GM12878 (cell line): ENCODE data around the gene KIAA1217. TPM values are rescaled to one million over a fixed set of nuclear protein-coding genes. Genes with fewer than 3 reads are reported as not detected.
"Not testable (repeated sequence)": the region's sequence is repeated elsewhere in the genome, so short reads cannot be mapped to it uniquely, and the experiment has no call there.

ENCODE experiments used
- ATAC-seq: fragments of 200-7000 bp; cut with Tn5 transposase; 3 replicates; pipeline ENCODE4 v1.9.1; 2020; ENCODE audit warnings: mild to moderate bottlenecking, moderate library complexity
- BruUV-seq: library from RNA; stranded (reverse); fragments of 400-500 nt; replicated peaks from 2 replicates; lab custom pipeline; 2021; lab: Mats Ljungman, UMichigan
- CTCF ChIA-PET: fragments of 300-600 bp; sonication (Branson Sonifier 250); formaldehyde crosslinking; extraction: SDS; loops from one replicate; lab custom pipeline; 2021; ENCODE audit warnings: inconsistent platforms; lab: Yijun Ruan, JAX
- POLR2A ChIA-PET: fragments of 350-600 bp; formaldehyde crosslinking; extraction: SDS; loops from one replicate; lab custom pipeline; 2021; ENCODE audit warnings: inconsistent platforms; lab: Charles Lee
- RAD21 ChIA-PET: fragments of 300-600 bp; sonication (Branson Sonifier 250); formaldehyde crosslinking; loops from one replicate; lab custom pipeline; 2023; ENCODE audit warnings: antibody characterized with exemption; ENCODE audit not compliant: unreplicated experiment; lab: Charles Lee
- SMC1A ChIA-PET: fragments of 300-600 bp; sonication (Branson Sonifier 250); formaldehyde crosslinking; loops from one replicate; lab custom pipeline; 2023; ENCODE audit not compliant: unreplicated experiment, uncharacterized antibody; lab: Charles Lee
- DNase-seq: peaks from one replicate; pipeline ENCODE4 v3.0.0-alpha.2; 2011; ENCODE audit warnings: low read depth, low spot score
- FAIRE-seq: peaks from 3 replicates; lab custom pipeline; 2011; peaks lifted over from hg19 to GRCh38; lab: Jason Lieb, UNC
- H2AFZ ChIP-seq: 2 replicates; pipeline ENCODE4 v1.6.0; 2011; ENCODE audit warnings: low read depth, low read length, control low read depth; ENCODE audit not compliant: control insufficient read depth
- H3K27ac ChIP-seq: 2 replicates; pipeline ENCODE4 v1.5.1; 2011; ENCODE audit warnings: control low read depth; ENCODE audit not compliant: control insufficient read depth, insufficient read depth
- H3K27me3 ChIP-seq, 2 experiments: replicated peaks in 1 of 2; 2 replicates each; pipeline versions ENCODE4 v1.6.0 to v1.6.1; 2011; ENCODE audit warnings: low read length in 1 of 2; ENCODE audit not compliant: control insufficient read depth in 2 of 2, insufficient read depth in 2 of 2
- H3K36me3 ChIP-seq, 2 experiments: 2 replicates each; pipeline ENCODE4 v1.5.1; 2011; ENCODE audit warnings: low read length in 1 of 2; ENCODE audit not compliant: control insufficient read depth in 2 of 2, insufficient read depth in 2 of 2
- H3K4me1 ChIP-seq: 2 replicates; pipeline ENCODE4 v1.6.1; 2011; ENCODE audit warnings: mild to moderate bottlenecking, low read length, moderate library complexity, mixed read lengths; ENCODE audit not compliant: control insufficient read depth, insufficient read depth
- H3K4me2 ChIP-seq: 2 replicates; pipeline ENCODE4 v1.6.0; 2011; ENCODE audit warnings: control low read depth; ENCODE audit not compliant: control insufficient read depth, insufficient read depth
- H3K4me3 ChIP-seq: fragments of 200-600 bp; sonication (generic); 2 replicates; pipeline ENCODE4 v1.5.1; 2016
- H3K79me2 ChIP-seq: 2 replicates; pipeline ENCODE4 v1.6.0; 2011; ENCODE audit warnings: low read length; ENCODE audit not compliant: control insufficient read depth, insufficient read depth
- H3K9ac ChIP-seq: 2 replicates; pipeline ENCODE4 v1.8.0; 2011; ENCODE audit warnings: low read length, control low read depth, mixed read lengths; ENCODE audit not compliant: control insufficient read depth, insufficient read depth
- H3K9me3 ChIP-seq: replicated peaks from 3 replicates; pipeline ENCODE4 v1.5.1; 2011; ENCODE audit warnings: mild to moderate bottlenecking, low read length; ENCODE audit not compliant: control insufficient read depth, insufficient read depth
- H4K20me1 ChIP-seq: 2 replicates; pipeline ENCODE4 v1.6.0; 2011; ENCODE audit not compliant: control insufficient read depth, insufficient read depth
- CREM ChIP-seq: IDR thresholded peaks from 2 replicates; pipeline ENCODE4 v1.6.1; 2014; ENCODE audit warnings: antibody characterized with exemption, low read depth
- HDAC2 ChIP-seq: fragments of 200-600 bp; sonication (generic); IDR thresholded peaks from 2 replicates; pipeline ENCODE4 v1.6.1; 2017
- HDAC6 ChIP-seq: fragments of 200-600 bp; sonication (generic); IDR thresholded peaks from one replicate; pipeline ENCODE4 v1.8.0; 2017; ENCODE audit warnings: antibody characterized with exemption; ENCODE audit not compliant: unreplicated experiment
- MXI1 ChIP-seq: fragments of 150-350 bp; IDR thresholded peaks from 2 replicates; pipeline ENCODE4 v1.6.1; 2011; ENCODE audit warnings: low read depth, mild to moderate bottlenecking, inconsistent platforms, low read length, improper control_type of control experiment
- RFX5 ChIP-seq: IDR thresholded peaks from 2 replicates; pipeline ENCODE4 v1.6.1; 2011; ENCODE audit warnings: low read depth, low read length, improper control_type of control experiment
- TARDBP ChIP-seq: IDR thresholded peaks from 2 replicates; pipeline ENCODE4 v1.6.1; 2016; ENCODE audit warnings: borderline replicate concordance
- TCF7 ChIP-seq: IDR thresholded peaks from 2 replicates; pipeline ENCODE4 v1.6.1; 2014; ENCODE audit warnings: antibody characterized with exemption, borderline replicate concordance
- ZBTB33 ChIP-seq: fragments of 450-650 bp; IDR thresholded peaks from 2 replicates; pipeline ENCODE4 v1.6.1; 2017; ENCODE audit warnings: mild to moderate bottlenecking
- ZNF274 ChIP-seq: IDR thresholded peaks from one replicate; pipeline ENCODE4 v1.8.0; 2011; ENCODE audit not compliant: insufficient read length, insufficient read depth
- in situ Hi-C: fragments of 300-500 bp; cut with MboI; formaldehyde crosslinking; loops from 9 replicates; pipeline ENCODE4 v1.14.3; 2018; ENCODE audit warnings: mixed read lengths
- intact Hi-C: fragments of 100-400 bp; cut with micrococcal nuclease; formaldehyde crosslinking; loops from one replicate; pipeline ENCODE4 v1.14.2; 2022; ENCODE audit not compliant: unreplicated experiment
- polyA plus RNA-seq, 11 experiments: library from polyadenylated mRNA; depleted of rRNA in 4 of 11; unstranded in 6 of 11; stranded (reverse) in 5 of 11; fragments of >200 nt; fragmentation: Nextera tagmentation in 4 of 11; fragmentation: Illumina TruSeq in 1 of 11; extraction: Ambion mirVana in 4 of 11; extraction: Trizol in 1 of 11; gene quantifications; 1 replicate in 1 of 11; 2 replicates in 10 of 11; pipeline versions ENCODE4 v1.2.1 to v1.2.3, GENCODE V29; 2011 to 2016; ENCODE audit warnings: inconsistent platforms in 2 of 11, missing spikeins in 2 of 11, low read depth in 1 of 11
- total RNA-seq, 4 experiments: library from RNA; depleted of rRNA in 3 of 4; stranded (reverse); fragments of >200 nt in 3 of 4; fragmentation: Illumina TruSeq in 1 of 4; extraction: Trizol in 1 of 4; gene quantifications; 2 replicates each; pipeline versions ENCODE4 v1.2.1 to v1.2.3, GENCODE V29; 2013 to 2021
- TF ChIP-seq, protein P1 (sequence below): fragments of 450-650 bp; IDR thresholded peaks from 2 replicates; pipeline ENCODE4 v1.6.1; 2018; ENCODE audit warnings: borderline replicate concordance, mild to moderate bottlenecking; ENCODE audit not compliant: partially characterized antibody
- TF ChIP-seq, protein P2 (sequence below), 3 experiments: IDR thresholded peaks in 2 of 3; conservative IDR thresholded peaks in 1 of 3; 2 replicates each; pipeline ENCODE4 v1.5.1; 2011; ENCODE audit warnings: low read depth in 3 of 3, low read length in 3 of 3, mild to moderate bottlenecking in 3 of 3, control low read depth in 2 of 3, moderate library complexity in 2 of 3, inconsistent platforms in 1 of 3, mixed read lengths in 1 of 3; ENCODE audit not compliant: control insufficient read depth in 2 of 3, insufficient read depth in 1 of 3; ENCODE audit errors: extremely low read depth in 1 of 3

The KIAA1217 gene
- total and polyA plus RNA-seq, 10 of the 15 experiments (the other 5 are each of a cell fraction or from before 2014, with no cell fraction given): 0.57 to 3.8 (median 2.1) TPM

GRCh38 chr10:24481241-24481640, 272.3 kb downstream of the KIAA1217 start (continued):
- TF ChIP-seq, protein P1, sequence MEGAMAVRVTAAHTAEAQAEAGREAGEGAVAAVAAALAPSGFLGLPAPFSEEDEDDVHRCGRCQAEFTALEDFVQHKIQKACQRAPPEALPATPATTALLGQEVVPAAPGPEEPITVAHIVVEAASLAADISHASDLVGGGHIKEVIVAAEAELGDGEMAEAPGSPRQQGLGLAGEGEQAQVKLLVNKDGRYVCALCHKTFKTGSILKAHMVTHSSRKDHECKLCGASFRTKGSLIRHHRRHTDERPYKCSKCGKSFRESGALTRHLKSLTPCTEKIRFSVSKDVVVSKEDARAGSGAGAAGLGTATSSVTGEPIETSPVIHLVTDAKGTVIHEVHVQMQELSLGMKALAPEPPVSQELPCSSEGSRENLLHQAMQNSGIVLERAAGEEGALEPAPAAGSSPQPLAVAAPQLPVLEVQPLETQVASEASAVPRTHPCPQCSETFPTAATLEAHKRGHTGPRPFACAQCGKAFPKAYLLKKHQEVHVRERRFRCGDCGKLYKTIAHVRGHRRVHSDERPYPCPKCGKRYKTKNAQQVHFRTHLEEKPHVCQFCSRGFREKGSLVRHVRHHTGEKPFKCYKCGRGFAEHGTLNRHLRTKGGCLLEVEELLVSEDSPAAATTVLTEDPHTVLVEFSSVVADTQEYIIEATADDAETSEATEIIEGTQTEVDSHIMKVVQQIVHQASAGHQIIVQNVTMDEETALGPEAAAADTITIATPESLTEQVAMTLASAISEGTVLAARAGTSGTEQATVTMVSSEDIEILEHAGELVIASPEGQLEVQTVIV: no peak
- TF ChIP-seq CREM (no peak), MXI1 (no peak), HDAC6 (no peak), TARDBP (no peak), ZBTB33 (no peak), HDAC2 (no peak), TCF7 (no peak), RFX5 (no peak), ZNF274 (no peak)
- TF ChIP-seq, protein P2, sequence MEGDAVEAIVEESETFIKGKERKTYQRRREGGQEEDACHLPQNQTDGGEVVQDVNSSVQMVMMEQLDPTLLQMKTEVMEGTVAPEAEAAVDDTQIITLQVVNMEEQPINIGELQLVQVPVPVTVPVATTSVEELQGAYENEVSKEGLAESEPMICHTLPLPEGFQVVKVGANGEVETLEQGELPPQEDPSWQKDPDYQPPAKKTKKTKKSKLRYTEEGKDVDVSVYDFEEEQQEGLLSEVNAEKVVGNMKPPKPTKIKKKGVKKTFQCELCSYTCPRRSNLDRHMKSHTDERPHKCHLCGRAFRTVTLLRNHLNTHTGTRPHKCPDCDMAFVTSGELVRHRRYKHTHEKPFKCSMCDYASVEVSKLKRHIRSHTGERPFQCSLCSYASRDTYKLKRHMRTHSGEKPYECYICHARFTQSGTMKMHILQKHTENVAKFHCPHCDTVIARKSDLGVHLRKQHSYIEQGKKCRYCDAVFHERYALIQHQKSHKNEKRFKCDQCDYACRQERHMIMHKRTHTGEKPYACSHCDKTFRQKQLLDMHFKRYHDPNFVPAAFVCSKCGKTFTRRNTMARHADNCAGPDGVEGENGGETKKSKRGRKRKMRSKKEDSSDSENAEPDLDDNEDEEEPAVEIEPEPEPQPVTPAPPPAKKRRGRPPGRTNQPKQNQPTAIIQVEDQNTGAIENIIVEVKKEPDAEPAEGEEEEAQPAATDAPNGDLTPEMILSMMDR (IDR thresholded peaks at IDR 0.05 in 2 of 3, conservative IDR thresholded peaks at IDR 0.05 in 1 of 3; ENCODE audit: control insufficient read depth in 2 of 3, extremely low read depth in 1 of 3, insufficient read depth in 1 of 3, low read depth in 3 of 3, low read length in 3 of 3): no peak

DNA sequence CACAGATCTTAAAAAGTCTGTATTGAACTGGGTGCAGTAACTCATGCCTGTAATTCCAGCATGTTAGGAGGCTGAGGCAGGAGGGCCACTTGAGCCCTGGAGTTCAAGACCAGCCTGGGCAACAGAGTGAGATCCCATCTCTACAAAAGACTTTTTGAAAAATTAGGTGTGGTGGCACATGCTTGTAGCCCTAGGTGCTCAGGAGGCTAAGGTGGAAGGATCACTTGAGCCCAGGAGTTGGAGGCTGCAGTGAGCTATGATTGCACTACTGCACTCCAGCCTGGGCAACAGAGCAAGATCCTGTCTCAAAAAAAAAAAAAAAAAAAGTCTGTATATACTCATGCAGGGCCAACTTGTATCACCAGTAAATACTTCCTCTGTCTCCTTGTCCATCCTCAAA, 273.8 kb downstream of the KIAA1217 start:
- H3K4me2 ChIP-seq, H3K79me2 ChIP-seq, H2AFZ ChIP-seq, RAD21 ChIA-PET, in situ Hi-C loops, H3K4me3 ChIP-seq, H3K4me1 ChIP-seq, BruUV-seq, intact Hi-C loops, DNase-seq, H3K27ac ChIP-seq, ATAC-seq, H3K9ac ChIP-seq, FAIRE-seq, H4K20me1 ChIP-seq, H3K9me3 ChIP-seq, H3K27me3 ChIP-seq, H3K36me3 ChIP-seq: not testable (repeated sequence)
- ChIA-PET POLR2A (interaction anchor here (0.7 kb wide), 1 partner anchor 8 kb away, joined by 3 read pairs; no protein-coding TSS in a partner anchor), CTCF (interaction anchor here (1.0 to 1.2 kb wide), 3 partner anchors 21 to 36 kb away, joined by 3 read pairs; no protein-coding TSS in a partner anchor), SMC1A (interaction anchor here (1.0 to 2.0 kb wide), 4 partner anchors 15 to 26 kb away, joined by 3 to 6 read pairs (median 4); no protein-coding TSS in a partner anchor)
